ENCODE measurements around the gene TRIM54.
"Not testable (repeated sequence)": the region's sequence is repeated elsewhere in the genome, so short reads cannot be mapped to it uniquely, and the experiment has no call there.

TRIM54 gene

GRCh38 chr2:27261241-27261925, 20.8 kb upstream of the TRIM54 start:
- DNase-seq = no peak

GRCh38 chr2:27261926-27262298, 20.3 kb upstream of the TRIM54 start:
- no peak for DNase-seq

GRCh38 chr2:27262379-27263286, 19.6 kb upstream of the TRIM54 start, which contains the start of gene SLC30A3:
SLC30A3 (minus strand) TSS chr2:27263047; CDS start chr2:27262906, 141 bp downstream.
- DNase-seq = peak in 1 of 2 experiments; percentile 30

- no peak for DNase-seq
Observed at GRCh38 chr2:27263287-27264252, 18.7 kb upstream of the TRIM54 start.

GRCh38 chr2:27264253-27264752, 17.9 kb upstream of the TRIM54 start:
- DNase-seq = no peak

- peak in 1 of 2 experiments; percentile 43 for DNase-seq
Observed at GRCh38 chr2:27264753-27265535, 17.3 kb upstream of the TRIM54 start.

- no peak for DNase-seq
Observed at GRCh38 chr2:27265536-27265870, 16.7 kb upstream of the TRIM54 start.

GRCh38 chr2:27268296-27268695, 13.9 kb upstream of the TRIM54 start:
- not testable (repeated sequence) for DNase-seq

GRCh38 chr2:27270131-27270530, 12.1 kb upstream of the TRIM54 start:
- no peak for DNase-seq

GRCh38 chr2:27270670-27271069, 11.6 kb upstream of the TRIM54 start:
- no peak for DNase-seq

- no peak for DNase-seq
Observed at GRCh38 chr2:27271631-27272340, 10.4 kb upstream of the TRIM54 start.

GRCh38 chr2:27272537-27273522, 9.4 kb upstream of the TRIM54 start:
- DNase-seq = not testable (repeated sequence)

GRCh38 chr2:27275211-27276150, 6.7 kb upstream of the TRIM54 start, which contains the start of gene DNAJC5G:
DNAJC5G (plus strand) TSS chr2:27275433; CDS start chr2:27276729, 1,296 bp downstream.
- no peak for DNase-seq

- DNase-seq = no peak
Observed at GRCh38 chr2:27278010-27278409, 4.2 kb upstream of the TRIM54 start.

- no peak for DNase-seq
Observed at GRCh38 chr2:27280826-27281225, 1.4 kb upstream of the TRIM54 start.

- no peak for DNase-seq
Observed at GRCh38 chr2:27281442-27281841, 787 bp upstream of the TRIM54 start.

GRCh38 chr2:27282892-27283291, 663 bp downstream of the TRIM54 start:
- no peak for DNase-seq

- no peak for DNase-seq
Observed at GRCh38 chr2:27284996-27285395, 2.8 kb downstream of the TRIM54 start.

- DNase-seq = no peak
Observed at GRCh38 chr2:27285481-27285880, 3.3 kb downstream of the TRIM54 start.
